NCI-H1436 treated with DMSO at 0.1 percent for 48 hours (cell line): ENCODE measurements around the gene POU6F2.

ENCODE experiments used
- DNase-seq: peaks from one replicate; lab custom pipeline; 2025; lab: John Stamatoyannopoulos, UW

Gene POU6F2

DNA sequence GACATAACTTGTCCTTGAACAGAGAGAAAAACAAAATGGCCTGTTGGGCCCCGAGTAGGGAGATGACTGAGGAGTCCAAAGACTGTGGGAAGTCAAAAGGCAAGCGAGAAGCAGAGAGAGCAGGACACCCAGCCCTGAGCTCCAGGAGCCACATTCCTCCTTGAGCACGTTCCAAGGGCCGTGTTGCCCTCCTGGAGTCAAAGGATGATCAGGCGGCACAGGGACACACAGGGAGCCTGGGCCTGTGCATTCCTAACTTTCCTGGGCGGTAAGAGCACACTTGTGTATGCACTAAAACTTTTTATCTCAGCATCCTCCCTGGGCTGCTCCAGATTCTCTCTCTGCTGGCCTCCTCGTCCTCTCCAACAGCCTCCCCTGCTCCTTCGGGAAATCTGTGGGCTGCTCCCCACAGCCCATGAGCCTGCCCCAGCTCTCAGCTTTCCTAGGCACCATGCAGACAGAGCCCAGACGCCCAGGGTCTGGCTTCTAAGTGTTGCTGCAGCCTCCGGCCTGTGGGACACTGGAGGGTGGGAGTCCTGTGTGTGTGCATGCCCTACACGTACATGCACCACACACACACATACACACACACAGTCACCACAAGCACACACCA lies 281.8 kb downstream of the POU6F2 start:
- no peak for DNase-seq

DNA sequence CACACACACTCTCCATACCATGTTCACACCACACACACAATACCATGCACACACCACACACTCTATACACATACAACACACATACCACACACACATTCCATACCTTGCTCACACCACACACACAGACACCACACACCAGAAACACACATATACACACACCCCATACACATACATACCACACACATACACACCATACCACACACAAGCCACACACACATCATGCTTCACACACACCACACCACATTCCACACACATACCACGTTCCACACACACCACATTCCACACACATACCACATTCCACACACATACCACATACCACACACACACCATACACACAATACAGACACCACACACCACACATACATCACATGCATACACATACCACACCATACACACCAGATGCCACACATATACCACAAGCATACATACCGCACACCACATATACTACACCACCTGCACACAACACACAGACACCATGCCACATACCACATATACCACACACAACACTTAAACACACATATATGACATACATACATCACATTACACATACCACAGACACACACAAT lies 282.7 kb downstream of the POU6F2 start:
- DNase-seq: no peak

DNA sequence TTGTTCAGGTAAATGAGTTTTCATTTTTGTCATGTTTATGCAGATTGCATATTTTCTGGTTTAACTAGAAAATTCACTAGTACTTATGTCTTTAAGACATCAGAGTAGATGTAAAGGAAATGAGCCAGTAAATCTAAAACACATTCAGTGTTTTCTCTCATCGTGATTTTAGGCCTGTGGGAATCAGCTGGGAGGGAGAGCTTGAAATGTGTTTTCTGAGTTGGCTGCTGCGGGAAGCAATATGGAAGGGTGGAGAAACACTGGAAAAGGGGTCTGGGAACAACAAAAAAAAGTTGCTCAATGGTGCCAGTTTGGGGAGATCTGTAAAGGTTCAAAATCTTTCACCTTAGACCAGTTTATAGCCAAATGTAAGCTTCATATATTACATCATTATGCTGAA lies 284.1 kb downstream of the POU6F2 start:
- DNase-seq: no peak

DNA sequence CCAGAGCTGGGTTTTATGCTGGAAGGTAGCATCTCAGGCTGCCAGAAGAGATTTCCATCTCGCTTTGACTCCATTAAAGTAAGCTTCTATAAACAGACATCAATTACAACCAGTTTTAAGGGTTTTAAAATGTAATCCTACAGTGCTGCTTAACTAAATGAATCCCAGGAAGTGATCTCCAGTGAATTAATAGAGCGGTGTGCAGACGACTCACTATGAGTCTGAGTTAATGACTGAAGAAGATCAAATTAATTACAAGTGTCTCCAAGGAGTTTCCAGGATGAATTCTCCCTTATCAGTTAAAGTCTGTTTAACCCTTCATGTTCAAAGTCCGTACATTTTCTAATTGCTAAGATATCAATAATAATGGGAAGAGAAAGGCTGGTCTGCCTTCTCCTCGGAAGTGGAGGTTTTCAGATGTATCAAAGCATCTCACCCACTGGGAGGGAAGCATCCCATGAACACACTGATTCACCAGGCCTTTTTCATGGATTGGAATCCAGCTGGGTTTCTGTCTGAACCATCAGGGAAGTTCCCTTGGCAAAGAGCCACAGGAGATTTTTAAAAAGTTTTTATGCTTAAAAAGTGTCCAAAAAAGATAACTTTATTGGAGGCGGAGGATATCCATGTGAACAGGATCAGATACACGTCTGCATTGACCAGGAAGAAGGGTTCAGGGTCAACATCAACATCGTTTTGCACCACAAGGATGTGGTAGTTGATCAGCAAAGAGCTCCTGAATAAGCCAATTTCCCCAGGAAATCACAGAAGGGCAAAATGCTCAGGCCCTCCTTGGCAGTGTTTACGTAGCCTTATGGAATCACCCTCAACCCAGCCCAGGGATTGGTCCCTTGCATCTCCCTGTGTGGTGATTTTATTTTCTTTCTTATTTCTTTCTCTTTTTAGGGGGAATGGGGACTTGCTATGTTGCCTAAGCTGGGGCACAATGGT lies 288.2 kb downstream of the POU6F2 start:
- DNase-seq: no peak

DNA sequence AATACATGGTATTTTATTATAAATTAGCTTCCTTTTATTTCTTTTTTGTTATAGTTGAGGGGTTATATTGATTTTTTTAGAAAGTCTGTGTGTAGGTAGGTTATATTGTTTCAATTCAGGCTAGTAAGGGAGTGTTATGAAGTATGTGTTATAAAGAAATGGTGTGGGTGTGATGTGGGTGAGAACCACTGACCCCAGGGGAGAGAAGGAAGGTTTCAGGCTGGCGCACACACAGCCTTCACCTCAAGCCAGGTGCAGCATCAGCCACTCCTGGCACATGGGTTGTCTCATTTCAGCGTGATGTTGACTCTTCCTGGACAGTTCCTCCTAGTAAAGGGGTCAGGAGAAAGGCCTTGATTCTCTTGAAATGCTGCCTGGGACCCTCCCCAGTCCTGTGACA lies 291.3 kb downstream of the POU6F2 start:
- DNase-seq: no peak

DNA sequence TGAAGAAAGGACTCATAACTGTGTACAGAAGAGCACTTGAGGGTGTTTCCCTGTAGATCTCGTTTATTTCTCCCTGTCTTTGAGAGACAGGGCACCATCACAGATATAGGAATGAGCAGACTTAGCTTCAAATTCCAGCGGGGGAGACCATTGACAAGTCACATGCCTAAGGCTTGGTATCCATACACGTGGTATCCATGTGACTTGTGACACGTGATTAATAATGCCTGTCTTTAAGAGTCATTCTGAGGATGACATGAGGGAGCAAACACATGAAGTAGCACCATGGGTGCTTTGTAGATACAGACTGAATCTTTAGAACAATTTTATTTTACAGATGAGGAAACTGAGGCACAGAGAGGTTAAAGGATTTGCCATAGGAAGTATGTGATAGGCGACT lies 292.3 kb downstream of the POU6F2 start:
- DNase-seq: no peak

DNA sequence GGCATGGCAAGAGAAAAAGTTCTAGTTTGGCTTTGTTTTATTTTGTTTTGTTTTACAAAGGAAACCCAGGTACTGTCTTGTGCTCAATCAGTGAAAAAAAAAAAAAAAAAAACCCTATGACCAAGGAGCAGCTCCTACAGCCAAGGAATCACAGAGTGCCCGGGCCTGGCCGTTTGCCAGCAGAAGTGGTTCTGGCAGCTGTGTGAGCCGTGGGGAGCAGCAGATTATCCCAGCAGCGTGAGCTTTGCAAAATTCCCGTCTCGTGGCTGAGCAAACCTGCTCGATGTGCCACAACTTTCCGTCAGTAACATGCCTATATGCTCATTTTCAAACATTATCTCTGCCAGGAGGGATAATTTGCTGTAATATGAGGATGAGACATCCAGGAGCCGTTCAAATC lies 293.7 kb downstream of the POU6F2 start:
- DNase-seq: no peak

DNA sequence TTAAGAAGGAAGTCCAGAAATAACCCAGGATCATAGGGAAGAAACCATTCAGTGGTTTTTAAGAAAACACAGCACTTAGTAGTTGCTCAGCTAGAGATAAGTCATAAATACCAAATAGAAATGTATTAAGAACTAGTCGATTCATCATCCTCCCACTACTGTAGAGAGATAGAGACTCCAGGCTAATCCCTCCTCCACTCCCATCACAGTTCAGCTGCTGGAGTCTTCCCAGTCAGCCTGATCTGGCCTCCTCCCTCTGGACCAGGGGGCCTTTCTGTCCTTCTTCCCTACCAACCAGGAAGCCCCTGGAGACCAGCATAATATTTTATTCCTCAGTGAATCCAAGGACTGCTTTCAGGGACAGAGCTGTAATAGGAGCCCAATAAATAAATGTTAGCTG lies 294.4 kb downstream of the POU6F2 start:
- no peak for DNase-seq

DNA sequence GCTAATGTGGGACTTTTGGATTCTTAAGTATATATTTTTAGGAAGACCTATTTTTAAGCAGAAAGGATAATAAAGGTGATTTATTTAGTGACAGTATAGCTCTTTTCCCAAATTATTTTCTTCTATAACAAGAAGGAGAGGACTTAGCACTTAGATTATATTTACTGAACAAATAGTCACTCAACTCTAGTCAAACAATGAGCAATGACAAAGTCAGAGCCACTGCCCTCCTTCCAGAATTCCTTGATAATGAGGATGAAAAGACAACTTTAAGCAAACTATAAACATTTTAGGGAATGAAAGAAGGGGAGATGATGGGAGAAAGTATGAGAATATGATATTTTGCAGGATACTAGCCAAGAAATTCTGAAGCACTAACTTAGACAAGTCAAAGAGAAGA lies 295.0 kb downstream of the POU6F2 start:
- no peak for DNase-seq

DNA sequence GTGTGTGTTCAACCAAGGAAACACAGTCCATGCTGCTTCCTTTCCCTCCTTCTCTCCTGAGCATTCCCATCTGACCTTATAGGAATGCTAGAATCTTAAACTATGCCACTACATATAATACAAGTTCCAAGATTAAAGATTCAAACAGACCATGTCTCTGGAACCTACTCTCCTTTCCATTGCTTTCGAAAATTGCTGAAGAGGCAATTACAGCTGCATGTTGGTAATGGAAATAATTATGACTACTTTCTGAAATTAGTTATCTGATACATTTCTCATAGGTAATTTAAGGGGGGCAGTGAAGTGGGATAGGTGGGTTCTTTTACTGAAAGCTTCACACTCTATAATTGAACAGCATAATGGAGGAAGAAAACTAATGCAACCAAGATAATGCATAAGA lies 302.6 kb downstream of the POU6F2 start:
- no peak for DNase-seq

DNA sequence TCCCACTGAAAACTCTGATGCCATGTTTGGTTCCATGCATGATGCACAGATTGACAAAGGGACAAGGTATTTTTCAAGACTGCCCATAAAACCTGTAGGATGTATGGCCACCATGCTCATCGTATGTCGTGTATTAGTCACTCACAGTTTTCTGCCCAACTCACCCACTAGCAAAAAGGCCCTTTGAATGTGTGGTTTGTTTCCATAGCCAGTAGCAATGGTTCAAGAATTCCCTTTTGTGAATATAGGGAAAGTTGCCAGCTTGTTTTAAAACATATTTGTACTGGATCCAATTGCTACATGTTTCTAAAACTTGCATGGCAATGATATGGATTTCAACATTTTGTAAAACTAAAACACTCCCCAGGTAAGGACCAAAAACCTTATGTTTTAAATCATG lies 307.5 kb downstream of the POU6F2 start:
- DNase-seq: no peak

DNA sequence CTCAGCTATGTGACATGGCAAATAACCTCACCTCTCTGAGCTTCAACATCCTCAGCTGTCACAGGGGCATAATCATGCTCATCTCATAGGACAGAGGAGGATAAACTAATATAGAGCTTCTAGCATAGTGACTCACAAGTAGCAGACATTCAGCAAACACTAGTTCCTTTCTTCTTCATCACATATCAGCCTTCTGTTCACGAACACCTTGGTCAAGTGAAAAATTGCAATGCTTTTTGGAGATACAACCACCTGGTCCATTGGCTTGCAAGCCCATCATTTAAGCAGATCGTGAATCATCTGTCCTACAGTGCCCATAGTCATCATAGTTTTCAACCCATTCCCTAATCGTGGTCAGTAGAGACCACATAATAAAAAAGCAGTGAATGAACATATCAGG lies 310.6 kb downstream of the POU6F2 start:
- DNase-seq: no peak

DNA sequence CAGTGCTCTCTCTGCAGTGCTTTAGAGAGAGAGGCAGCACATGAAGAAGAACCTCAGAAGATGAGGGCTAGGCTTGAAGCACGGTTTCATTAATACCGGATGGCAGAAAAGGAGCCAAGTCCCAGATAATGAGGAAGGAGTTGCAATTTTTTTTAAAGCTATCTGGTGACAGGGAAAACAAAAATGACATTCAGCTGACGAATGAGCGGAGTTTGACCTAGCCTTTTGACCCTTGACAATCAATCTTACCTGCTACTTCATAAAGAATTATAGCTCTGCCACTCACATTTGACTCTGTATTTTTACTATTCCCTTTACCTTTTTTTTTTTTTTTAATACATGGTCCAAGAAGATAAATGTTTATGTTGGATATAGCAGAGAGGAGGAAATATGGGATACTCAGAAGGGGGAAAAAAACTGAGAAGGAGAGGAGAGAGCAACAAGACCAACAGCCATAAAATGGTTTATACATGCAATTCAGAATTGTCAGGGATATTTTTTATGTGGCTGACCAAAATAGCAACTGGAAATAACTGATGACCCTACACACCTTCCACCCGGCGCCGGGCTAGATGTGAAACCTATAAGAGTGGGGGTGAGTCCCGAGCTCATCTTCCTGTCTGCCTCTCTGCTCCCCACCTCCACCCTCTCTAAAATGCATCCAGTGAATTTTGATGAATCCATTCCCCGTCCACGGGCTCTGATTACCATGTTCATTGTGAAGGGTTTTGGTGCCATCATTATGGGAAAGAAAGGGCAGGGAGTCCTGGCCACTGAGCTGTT lies 314.1 kb downstream of the POU6F2 start:
- no peak for DNase-seq

DNA sequence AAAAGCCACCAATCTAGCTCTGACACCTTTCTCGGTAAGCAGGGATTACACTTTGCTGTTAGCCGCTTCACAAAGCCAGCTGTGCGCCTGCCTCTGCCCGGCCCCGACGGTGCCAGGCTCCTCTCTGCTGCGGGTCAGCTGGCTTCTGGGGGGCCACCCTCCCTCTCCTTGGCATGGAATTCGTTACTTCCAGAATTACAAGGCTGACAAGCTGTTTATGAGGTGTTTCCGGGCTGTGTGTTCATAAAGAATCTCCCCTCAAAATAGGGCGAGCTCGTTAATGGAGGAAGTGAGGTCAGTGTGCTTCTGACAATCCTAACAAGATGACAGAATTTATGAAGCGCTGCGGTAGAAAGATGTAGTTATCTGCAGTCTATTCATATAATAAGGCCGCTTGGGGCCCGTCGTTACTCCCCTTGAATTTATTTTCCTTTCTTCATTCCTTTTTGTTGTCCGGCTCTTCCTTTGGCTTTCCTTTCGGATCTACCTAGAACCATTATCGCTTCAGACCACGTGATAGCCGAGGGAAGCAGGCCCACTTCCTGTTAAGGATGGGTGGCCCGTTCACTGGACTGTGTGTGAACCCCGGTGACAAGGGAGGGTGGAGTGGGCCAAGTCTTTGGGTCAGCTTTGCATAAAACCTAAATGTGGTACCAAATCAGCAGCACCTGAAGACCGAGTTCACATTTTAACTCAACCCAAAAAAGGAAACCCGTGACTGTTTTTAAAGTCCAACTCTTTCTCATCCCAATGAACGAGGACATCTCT lies 315.5 kb downstream of the POU6F2 start:
- no peak for DNase-seq

DNA sequence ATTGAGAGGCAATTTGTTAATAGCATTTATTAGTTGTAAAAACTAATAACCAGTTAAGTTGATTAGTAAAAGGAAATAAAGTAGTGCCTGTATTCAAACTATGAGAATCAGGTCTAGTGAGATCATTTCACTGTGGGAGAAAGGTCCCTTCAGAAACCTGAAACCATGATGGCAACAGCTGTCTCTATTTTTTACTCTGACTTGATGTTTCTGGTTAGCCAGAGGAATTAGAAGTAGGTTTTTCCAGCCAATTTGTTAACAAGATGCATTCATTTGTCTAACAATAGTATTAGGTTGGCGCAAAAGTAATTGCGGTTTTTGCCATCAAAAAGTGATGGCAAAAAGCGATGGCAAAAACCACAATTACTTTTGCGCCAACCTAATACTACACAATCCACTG lies 316.3 kb downstream of the POU6F2 start:
- DNase-seq: no peak

DNA sequence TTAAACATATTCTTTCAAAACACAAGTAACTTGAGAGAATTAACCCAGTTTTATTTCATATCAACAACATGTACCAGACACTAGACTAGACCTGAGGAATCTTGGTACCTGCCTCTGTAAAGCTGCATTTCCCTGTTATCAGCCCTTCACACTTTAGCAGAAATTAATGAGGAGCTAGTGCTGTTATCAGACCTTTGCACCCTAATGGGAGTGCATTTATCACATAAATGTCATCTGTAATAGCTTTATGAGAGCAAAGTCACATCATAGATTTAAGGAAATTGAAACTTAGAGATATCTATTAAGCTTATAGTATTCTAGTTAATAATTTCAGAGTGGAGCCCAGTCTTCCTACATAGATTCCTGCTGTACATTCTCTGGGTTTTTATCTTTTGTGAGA lies 318.1 kb downstream of the POU6F2 start:
- no peak for DNase-seq

DNA sequence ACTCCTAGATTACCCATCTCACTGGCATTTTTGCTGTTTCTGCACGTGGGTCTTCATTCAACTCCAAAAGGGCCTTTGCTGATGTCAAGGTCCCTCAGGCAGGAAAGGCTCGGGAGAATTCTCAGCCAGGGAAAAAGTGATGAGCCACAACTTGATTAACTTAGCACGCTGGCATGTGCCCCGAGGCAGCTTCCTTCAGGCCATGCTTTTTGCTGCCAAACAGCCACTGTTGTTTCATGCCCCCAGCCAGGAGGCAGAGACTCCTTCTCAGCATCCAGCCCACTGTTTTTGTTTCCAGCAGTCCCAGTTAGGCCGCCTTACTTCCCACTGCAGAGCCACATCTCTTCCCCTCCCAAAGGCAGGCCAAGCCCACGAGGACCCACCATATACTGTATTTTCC lies 322.0 kb downstream of the POU6F2 start:
- no peak for DNase-seq

DNA sequence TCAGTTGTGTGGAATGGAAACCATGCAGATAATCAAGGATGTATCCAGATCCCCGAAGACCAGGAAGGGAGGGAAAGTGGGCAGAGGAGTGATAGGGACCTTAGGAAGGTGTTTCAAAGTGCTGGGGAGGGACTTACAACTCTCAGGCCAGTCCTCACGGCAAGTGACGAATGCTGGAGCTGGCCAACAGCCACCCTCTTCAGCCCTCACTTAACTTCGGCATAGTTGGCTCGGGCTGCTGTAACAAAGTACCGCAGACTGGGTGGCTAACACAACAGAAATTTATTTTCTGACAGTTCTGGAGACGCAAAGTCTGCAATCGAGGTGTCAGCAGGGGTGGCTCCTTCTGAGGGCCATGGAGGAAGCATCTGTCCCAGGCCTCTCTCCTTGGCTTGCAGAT lies 322.6 kb downstream of the POU6F2 start:
- no peak for DNase-seq

DNA sequence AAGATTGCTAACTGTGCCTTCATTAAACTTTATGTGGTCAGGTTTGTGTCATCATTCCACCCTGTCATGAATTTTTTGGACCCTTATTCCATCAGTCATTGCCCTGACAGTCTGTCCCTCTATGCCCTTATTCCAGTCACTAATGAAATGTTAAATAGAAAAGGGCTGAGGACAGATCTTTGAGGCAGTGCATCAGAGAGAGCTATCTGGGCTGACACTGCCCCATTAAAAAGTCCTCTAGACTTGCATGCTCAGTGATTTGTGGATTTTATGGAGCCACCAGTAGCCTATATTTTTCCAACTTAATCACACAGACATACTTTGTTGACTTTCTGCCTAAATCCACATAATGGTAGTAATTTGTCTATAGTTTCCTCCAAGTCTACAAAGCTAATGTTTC lies 323.8 kb downstream of the POU6F2 start:
- no peak for DNase-seq

DNA sequence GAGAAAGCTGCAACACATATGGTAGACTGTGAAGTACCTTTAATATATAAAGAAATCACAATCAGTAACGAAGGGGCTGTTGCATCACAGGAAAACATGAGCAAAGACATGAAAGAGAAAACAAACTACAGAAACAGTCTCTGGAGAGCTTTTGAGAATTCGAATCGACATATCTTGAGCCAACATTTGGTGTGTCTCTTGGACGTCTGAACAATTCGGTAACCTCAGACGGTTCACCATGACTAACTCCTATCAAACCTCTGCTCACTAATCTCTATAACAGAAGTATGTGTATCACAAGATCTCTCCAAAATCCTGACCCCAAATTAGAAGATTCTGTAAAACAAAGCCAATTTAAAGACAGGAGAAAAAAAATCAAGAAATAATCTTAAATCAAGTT lies 326.5 kb downstream of the POU6F2 start:
- no peak for DNase-seq

DNA sequence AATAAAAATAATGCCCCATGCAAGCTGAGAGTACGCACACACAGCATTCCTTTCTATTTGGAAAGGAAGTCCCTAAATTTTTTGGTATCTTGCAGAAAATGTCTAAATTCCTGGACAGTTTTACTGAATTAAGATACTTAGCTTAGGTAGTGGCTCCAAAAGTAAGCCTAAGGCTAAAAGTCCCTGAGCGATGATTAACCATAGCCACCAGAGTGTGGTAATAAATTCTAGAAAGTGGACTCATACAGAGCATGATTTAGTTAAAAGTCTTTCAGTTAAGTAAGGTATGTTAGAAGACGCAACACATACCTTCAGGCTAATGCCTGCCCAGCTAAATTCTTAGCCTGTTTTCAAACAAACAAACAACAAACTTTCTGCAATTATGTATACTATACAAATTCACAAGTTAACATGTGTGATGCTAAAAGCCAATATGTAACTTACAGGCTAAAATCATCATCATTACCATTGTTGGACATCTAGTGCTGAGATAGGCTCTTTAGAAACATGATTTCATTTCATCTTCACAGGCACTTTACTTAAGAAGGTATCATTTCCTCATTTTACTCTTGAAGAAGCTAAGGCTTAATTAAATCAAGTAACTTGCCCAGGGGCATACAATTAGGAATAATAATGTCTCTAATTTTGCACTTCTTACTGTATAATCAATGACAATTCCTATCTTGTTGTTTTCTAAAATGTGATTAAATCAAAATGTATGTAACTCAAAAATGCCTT lies 327.1 kb downstream of the POU6F2 start:
- DNase-seq: no peak
